Hepatocyte (in vitro differentiated cells): ENCODE data around the gene VPS13D.

Experiments used
- CTCF ChIP-seq: fragments of 200-600 bp; sonication (generic); IDR thresholded peaks from 2 replicates; pipeline ENCODE4 v1.5.1; 2016; ENCODE audit warnings: antibody characterized with exemption, mild to moderate bottlenecking; ENCODE audit not compliant: poor library complexity
- EZH2phosphoT487 ChIP-seq: fragments of 200-600 bp; sonication (generic); IDR thresholded peaks from one replicate; pipeline ENCODE4 v1.6.1; 2018; ENCODE audit warnings: antibody characterized with exemption, mild to moderate bottlenecking, low read depth, moderate library complexity; ENCODE audit not compliant: unreplicated experiment, severe bottlenecking

DNA sequence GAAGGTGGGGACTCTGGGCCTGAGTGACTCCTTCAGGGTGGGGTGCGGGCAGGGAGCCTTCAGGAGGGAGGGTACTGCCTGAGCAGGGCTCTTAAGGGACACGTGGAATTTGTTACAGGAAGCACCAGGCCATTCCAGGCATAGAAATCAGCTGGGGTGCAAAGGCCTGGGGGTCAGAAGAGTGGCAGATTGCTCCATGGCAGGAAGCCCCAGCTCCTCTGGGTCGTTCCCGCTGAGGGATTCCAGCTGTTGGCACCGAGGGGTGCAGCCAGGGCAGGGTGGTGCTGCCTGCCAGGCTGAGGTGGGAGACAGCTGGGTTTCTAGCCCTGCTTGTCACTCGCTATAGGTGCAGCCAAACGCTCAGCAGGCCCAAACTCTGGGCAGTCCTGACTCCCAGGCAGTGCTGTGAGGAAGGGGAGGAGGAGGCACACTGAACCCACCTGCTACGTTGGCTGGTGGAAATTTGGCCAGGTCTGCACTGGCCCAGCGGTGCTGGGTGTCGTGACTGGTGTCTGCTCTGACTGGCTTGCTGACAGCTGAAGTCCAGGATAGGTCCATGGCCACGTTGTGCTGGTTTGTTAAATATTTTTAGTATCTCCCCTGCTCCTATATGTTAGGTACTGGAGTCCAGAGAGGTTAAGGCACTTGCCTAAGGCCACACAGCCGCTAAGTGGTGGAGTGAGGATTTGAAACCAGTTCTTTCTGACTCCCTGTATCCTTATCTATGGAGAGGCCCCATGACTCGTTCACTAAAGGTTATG is 43.7 kb upstream of the VPS13D start:
- no peak for TF ChIP-seq CTCF
- no peak for TF ChIP-seq EZH2phosphoT487
